SW 1271 (cell line): Measurements from ENCODE around the gene CDH22.

ENCODE experiments used
- DNase-seq, 2 experiments: peaks; one replicate each; lab custom pipeline; 2025; lab: John Stamatoyannopoulos, UW

The CDH22 gene

DNA sequence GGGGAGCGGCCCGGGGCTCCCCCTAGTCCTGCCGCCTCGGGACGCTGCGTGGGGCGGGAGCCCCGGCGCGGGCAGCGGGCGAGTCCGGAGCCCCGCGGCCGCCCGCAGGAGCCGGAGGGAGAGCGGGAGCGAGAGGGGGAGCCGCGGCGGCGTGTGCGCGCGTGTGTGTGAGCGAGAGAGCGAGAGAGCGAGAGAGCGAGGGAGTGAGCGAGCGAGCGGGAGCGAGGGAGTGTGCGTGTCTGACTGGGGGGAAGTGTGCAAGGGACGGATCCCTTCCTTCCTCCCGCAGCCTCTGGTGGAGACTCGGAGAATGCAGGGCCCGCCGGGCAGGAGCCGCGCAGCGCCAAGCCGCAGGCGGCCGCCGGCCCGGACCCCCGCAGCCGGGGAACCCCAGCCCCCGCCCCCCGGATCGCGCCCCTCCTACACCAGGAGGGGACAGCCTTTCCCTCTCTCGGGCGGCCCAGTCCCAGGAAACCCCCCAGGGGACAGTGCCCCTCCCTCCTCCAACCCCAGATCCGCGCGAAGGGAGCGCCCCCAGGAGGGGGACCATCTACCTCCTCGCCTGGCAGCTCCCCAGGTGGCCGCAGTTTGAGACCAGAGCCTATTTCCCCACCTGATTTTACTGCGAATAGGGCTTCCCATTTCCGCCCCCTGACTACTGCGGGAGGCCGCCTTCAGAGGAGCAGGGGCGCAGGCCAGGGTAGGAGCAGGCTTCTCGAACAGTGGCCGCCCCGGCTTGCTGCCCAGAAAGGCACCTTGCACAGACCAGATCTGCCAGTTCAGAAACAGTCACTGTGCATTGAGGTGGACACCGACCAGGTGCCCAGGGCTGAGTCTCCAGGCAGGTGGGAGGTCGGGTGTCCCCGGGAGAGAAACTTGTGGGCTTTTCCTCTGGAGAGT is at the start of gene CDH22:
Gene CDH22, minus strand, starts transcription at position 241 of the 900 bp plus-strand sequence. CDS start 57,204 bp downstream, outside the sequence.
- DNase-seq: peak in 1 of 2 experiments; percentile 47

GRCh38 chr20:46357030-46357514 is 48.8 kb upstream of the CDH22 start:
- no peak for DNase-seq

DNA sequence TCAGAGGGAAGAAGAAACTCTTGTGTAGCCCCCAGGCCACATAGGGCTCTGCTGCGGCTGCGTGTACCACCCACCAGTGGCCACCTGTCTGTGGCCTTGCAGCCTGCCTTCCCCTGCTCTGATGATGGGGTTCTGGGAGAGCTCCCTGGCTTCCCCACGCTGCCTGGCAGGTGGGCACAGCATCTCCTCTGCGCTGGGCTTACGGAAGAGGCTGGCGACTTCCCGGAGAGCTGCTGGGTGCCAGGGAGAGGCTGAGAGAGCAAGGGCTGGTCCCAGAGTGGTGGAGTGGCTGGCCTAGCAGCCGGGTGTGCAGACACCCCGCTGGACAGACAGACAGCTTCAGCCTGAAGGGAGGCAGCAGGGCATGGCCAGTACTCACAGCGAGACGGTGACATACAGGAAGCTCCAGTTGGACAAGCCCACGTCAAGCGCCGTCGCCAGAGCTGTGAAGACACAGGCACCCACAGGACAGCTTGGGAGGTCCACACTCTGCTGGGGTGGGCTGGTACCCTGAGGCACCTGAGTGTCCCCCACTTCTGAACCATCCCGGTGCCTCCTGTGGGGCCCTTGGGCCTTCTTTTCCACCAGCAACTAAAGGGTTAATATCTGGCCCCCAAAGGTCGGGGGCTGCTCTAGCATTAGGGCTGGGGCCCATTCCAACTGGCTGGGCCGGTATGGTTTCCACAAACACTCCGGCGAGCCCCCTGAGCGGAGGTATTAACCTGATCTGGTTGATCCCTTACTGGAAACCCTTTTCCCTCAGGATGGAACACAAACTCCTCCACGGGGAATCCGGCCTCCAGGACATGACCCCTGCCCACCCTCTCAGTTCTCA is 48.1 kb upstream of the CDH22 start:
- no peak for DNase-seq

DNA sequence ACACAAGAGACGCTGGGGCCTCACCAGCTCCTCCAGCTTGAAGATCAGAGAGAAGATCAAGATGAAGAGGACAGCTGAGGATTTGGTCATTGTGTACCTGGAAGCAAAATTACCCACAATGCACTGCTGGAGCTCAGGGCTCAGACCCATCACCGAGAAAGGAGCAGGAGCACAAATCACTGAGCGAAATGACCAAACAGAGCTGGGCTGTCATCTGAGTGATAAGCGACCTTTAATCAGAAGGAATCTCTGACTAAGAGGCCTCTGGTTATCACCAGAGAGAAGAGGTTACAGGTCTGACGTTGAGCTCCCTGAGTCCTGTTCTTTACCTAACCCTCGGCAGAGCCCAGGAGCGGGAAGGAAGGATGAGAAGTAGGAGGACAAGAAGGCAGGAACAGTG is 47.5 kb upstream of the CDH22 start:
- no peak for DNase-seq

DNA sequence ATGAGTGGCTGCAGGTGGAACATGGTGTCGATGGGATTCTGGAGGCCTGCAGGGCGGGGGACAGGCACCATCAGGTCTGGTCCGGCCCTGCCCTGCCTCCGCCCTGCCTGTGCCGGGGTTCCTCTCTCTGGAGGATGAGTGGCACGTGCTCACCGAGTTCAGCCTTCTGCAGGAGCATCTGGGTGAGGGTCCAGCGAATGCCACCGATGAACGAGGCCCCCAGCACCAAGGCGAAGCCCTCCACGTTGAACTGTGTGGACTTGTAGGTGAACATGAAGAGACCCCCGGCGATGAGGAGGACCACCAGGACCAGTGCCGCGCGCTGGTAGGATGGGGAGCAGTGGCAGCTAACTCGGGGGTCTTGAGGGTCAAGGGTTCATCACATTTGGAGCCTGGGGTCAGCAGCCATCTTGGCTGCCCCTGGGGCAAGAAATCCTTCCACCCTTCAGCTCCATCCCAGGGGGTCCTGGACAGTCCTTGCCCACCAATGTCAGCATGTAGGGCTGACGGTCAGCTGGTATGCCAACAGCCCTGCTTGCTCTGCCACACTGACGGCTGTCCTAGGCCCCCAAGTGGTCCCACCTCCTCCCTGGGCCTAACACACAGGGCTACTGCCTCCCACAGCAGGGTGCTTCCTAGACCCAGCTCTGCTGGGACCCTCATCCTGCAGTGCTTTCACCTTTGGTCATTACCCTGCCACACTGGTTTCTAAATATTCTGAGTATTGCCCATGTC is 46.8 kb upstream of the CDH22 start:
- DNase-seq: no peak

DNA sequence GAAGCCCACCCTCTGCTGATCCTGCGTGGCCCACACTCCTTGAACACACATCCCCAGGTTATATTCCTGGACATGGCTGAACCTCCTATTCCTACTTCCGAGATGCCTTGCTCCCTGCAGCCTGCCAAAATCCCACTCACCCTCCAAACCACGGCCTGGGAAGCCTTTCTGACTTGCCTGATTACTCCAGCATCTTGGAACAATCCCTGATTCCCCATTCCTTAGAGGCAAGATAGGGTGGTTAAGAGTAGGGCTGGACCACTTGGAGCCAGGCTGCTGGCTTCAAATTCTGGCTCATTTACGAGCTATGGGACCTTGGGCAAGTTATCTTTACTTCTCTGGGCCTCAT is 45.9 kb upstream of the CDH22 start:
- DNase-seq: no peak

DNA sequence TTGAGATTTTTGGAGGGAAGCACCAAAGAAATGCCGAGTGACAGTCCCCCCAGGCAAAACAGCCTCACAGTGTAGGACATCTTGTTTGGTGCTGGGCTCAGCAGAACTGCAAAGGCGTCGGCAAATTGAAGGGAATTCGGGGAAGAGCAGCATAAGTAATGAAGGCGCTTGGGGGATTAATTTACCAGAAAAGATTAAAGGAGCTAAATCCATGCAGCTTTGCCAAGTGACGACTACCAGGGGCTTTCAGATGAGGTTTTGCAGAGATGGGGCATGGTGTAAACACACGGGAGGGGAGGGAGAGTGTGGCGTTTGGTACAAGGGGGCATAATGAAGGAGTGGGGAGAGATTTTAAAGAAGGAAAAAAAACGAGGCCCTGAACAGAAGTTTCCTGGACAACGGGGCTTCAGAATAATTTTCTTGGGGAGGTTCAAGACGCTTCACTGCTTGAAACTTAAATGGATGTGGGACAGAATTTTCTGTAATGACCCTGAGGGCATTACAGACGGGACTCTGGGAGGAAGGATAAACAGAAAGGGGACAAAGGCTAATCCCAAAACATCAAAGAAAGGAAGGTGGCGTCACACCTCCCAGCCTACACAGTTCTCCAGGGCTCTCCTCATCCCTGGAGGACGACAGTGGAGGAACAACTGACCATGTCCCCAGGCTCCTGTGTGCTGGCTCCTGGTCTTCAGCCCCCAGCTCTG is 45.4 kb upstream of the CDH22 start:
- no peak for DNase-seq

- no peak for DNase-seq
Observed at GRCh38 chr20:46352370-46352938, 44.2 kb upstream of the CDH22 start.

DNA sequence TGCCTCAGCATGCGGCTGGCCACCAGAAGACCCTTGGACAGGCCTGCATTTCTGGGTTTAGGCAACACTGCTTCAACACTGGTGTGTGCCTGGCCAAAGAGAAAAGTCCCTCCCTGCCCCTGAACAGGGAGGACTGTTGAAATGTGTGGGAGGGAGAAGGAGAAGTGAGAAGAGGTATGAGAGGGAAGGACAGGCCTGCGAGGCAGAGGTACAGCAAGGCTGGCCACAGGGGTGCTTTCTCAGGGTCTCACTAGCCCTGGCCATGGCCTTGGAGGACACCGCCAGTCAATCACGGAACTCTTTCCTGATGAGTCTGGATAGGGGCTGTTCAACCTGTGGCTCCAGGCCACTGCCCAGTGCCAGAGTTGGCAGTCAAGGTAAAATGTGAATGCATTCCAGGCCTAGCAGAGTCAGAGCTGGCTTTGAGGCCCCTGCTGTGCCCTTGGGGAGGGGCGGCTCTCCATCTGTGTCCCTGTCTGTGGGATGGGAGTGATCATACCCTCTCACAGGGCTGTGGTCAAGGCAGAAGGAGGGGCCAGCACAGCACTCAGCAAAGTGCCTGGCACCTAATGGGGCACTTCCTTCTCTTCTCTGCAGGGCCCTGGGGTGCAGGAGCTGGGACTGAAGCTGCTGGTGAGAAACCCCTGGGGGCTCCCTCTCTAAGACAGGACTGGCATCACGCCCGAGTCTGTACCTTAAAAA is 43.2 kb upstream of the CDH22 start:
- no peak for DNase-seq

GRCh38 chr20:46350986-46351267 is 42.6 kb upstream of the CDH22 start:
- no peak for DNase-seq

DNA sequence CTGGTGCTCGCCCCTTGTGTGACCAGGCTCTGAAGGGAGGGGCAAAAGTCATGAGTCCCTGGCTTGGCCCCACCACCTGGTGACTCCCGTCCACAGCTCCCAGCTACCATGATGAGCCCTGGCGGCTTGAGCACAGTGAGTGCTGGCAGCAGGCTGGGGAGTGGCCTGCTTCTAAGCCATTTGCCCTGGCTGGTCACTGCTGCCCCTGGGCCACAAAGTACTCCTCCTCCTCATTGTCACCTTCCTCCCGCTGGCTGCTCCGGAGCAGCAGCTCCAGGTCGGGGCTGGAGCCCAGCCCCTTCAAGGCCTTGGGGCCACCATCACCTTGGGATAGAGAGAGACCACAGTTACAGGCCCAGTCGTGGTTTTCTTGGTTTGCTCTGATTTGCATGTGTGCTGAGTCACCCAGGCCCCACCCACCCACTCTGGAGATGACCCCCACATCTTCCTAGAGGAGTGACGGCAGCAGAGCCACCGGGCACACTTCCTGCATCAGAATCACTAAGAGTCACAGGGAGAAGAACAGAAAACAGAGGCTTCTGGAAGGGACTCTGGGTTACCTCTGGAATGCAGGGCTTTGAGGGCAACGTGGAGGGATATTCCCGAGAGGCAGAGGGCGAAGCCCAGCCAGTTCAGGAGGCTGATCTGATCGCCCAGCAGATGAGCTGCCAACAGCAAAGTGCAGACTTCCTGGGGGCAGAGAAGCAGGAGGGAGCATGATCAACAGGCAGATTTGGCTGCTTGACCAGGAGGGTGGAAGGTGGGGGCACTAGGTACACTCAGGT is 42.1 kb upstream of the CDH22 start:
- no peak for DNase-seq

DNA sequence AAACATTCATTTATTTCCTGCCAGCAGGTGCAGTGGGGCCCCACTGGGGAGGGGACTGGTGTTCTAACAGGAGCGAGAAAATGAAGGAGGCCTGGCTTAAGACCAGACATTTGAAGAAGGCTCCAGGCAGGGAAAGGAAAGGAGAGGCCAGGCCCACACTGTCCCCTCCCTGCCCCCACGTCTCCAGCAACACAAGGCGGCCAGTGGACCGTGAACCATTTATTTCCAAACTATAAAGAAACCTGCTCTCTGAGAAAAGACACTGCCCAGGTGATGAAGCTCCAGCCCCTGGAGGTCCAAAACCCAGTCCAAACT is 41.4 kb upstream of the CDH22 start:
- DNase-seq: no peak

DNA sequence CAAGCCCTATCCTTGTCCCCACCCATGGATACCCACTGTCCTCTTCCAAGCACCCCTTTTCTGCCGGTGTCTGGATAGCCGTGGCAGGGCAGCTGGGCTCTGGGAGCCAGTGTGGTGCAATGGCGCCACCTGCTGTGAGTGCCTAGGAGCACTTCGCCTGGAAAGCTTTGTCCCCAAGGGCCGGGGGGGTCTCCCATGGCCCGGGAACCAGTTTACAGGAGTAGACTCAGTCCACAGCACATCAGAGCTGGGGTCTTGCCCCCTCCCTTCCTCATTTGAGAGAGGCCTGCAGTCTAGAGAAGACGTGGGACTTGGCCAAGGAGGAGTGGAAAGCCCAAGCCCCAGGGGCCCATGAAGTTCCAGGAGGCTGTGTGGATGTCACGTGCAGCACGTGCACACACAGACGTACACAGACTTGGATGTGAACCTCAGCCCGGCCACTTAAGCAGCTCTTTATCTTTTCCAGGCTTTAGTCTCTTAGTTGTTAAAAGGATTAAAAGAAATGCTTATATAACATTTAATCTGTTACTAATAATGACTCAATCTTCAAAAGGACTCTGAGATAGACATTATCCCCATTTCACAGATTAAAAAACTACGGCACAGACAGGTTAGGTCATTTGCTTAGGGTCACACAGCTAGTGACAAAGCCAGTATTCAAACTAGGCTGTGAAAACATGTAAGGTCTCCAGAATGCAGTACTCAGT is 40.9 kb upstream of the CDH22 start:
- DNase-seq: peak in 1 of 2 experiments; percentile 15

GRCh38 chr20:46347841-46348803 is 39.8 kb upstream of the CDH22 start:
- DNase-seq: peak in 1 of 2 experiments; percentile 20

GRCh38 chr20:46346770-46347169 is 38.5 kb upstream of the CDH22 start:
- no peak for DNase-seq

DNA sequence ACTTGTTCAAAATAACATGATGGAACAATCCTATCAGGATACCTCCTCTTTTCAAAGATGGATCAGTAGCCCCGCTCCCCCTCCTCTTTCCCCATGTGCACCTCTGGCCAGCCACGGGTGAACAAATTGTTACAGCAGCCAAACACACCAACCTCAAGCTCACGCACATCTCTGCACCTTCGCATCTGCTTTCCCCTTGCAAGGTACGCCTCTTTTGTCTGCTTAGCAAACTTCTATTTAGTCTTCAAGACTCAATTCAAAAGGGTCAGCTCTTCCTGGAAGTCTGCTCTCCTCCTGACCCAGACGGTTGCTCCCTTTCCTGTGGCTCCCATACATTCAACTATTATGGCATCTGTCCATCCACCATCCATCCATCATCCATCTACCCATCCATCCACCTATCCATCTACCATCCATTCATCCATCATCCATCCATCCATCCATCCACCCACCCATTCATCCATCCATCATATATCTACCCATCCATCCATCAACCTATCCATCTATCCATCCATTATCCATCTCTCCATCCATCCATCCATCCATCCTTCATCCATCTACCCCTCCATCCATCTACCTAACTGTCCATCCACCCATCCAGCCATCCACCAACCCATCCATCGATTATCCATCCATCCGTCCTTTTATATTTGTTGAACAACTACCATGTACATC is 36.3 kb upstream of the CDH22 start:
- DNase-seq: no peak

GRCh38 chr20:46343975-46344357 is 35.7 kb upstream of the CDH22 start:
- DNase-seq: no peak
